K562 (cell line): Measurements from ENCODE around the gene ADGRD1. TPM values are rescaled to one million over a fixed set of nuclear protein-coding genes. Genes with fewer than 3 reads are reported as not detected.

Source experiments
- ATAC-seq: fragments of 200-7000 bp; cut with Tn5 transposase; 3 replicates; pipeline ENCODE4 v1.9.1; 2020; ENCODE audit warnings: moderate library complexity
- BruUV-seq: library from RNA; stranded (reverse); fragments of 400-500 nt; replicated peaks from 2 replicates; lab custom pipeline; 2021; lab: Mats Ljungman, UMichigan
- CTCF ChIA-PET: fragments of 300-600 bp; formaldehyde crosslinking; extraction: SDS; loops from one replicate; lab custom pipeline; 2021; ENCODE audit warnings: low intra/inter-chr PET ratio; lab: Yijun Ruan, JAX
- POLR2A ChIA-PET: fragments of 300-600, 350-650 bp; sonication (Branson Sonifier 250); formaldehyde crosslinking; extraction: SDS; loops from one replicate; lab custom pipeline; 2021; ENCODE audit warnings: antibody characterized with exemption, inconsistent platforms; lab: Yijun Ruan, JAX
- DNase-seq, 4 experiments: peaks; one replicate each; pipeline versions ENCODE4 v3.0.0 to v3.0.0-alpha.2; 2011 to 2018; ENCODE audit warnings: low spot score in 3 of 4, mixed read lengths in 3 of 4; ENCODE audit errors: extremely low read depth in 1 of 4
- FAIRE-seq: peaks from 2 replicates; lab custom pipeline; 2011; peaks lifted over from hg19 to GRCh38; lab: Jason Lieb, UNC
- H2AFZ ChIP-seq: 2 replicates; pipeline ENCODE4 v1.6.0; 2011; ENCODE audit warnings: low read depth, low read length, control low read depth, inconsistent platforms
- H3K27ac ChIP-seq: fragments of 200-600 bp; 3 replicates; pipeline ENCODE4 v1.8.0; 2011; ENCODE audit warnings: low read depth, mild to moderate bottlenecking, control low read depth, inconsistent platforms, low read length, moderate library complexity, mixed read lengths; ENCODE audit errors: extremely low read depth
- H3K27me3 ChIP-seq, 2 experiments: fragments of 300-600 bp in 1 of 2; 2 replicates in 1 of 2; 3 replicates in 1 of 2; pipeline versions ENCODE4 v1.6.0 to v1.8.0; 2011; ENCODE audit warnings: inconsistent platforms in 2 of 2, low read length in 2 of 2, mild to moderate bottlenecking in 1 of 2, mixed read lengths in 1 of 2, moderate library complexity in 1 of 2; ENCODE audit not compliant: control insufficient read depth in 2 of 2, insufficient read depth in 2 of 2
- H3K36me3 ChIP-seq: fragments of 300-600 bp; 3 replicates; pipeline ENCODE4 v1.8.0; 2011; ENCODE audit warnings: mild to moderate bottlenecking, low read length, inconsistent platforms; ENCODE audit not compliant: control insufficient read depth, insufficient read depth
- H3K4me1 ChIP-seq, 2 experiments: fragments of 200-600 bp in 1 of 2; replicated peaks in 1 of 2; 2 replicates in 1 of 2; 3 replicates in 1 of 2; pipeline versions ENCODE4 v1.5.1 to v1.8.0; 2011; ENCODE audit warnings: inconsistent platforms in 2 of 2, low read length in 2 of 2, mild to moderate bottlenecking in 1 of 2, mixed read lengths in 1 of 2, moderate library complexity in 1 of 2; ENCODE audit not compliant: control insufficient read depth in 2 of 2, insufficient read depth in 2 of 2
- H3K4me2 ChIP-seq: 2 replicates; pipeline ENCODE4 v1.6.1; 2011; ENCODE audit warnings: low read length, control low read depth, inconsistent platforms, mixed read lengths; ENCODE audit not compliant: insufficient read depth
- H3K4me3 ChIP-seq: fragments of 200-600 bp; sonication (generic), shearing (Covaris generic); 2 replicates; pipeline ENCODE4 v1.5.1; 2016; ENCODE audit warnings: control low read depth, inconsistent platforms
- H3K79me2 ChIP-seq: fragments of 200-600 bp; 3 replicates; pipeline ENCODE4 v1.8.0; 2011; ENCODE audit warnings: low read length, inconsistent platforms; ENCODE audit not compliant: control insufficient read depth, insufficient read depth
- H3K9ac ChIP-seq, 2 experiments: 2 replicates each; pipeline versions ENCODE4 v1.6.0 to v1.6.1; 2011; ENCODE audit warnings: low read depth in 2 of 2, low read length in 2 of 2, control low read depth in 1 of 2, inconsistent platforms in 1 of 2, mild to moderate bottlenecking in 1 of 2, mixed read lengths in 1 of 2; ENCODE audit not compliant: insufficient read depth in 1 of 2
- H3K9me1 ChIP-seq: one replicate; pipeline ENCODE4 v1.6.0; 2011; ENCODE audit warnings: inconsistent platforms, mild to moderate bottlenecking, low read length, moderate library complexity; ENCODE audit not compliant: control insufficient read depth, insufficient read depth
- H3K9me3 ChIP-seq: replicated peaks from 2 replicates; pipeline ENCODE4 v1.5.1; 2011; ENCODE audit warnings: low read depth, low read length, inconsistent platforms; ENCODE audit not compliant: control insufficient read depth, insufficient read depth
- H4K20me1 ChIP-seq: replicated peaks from 2 replicates; pipeline ENCODE4 v1.6.1; 2011; ENCODE audit warnings: low read length, inconsistent platforms, mixed read lengths; ENCODE audit not compliant: control insufficient read depth, insufficient read depth
- MEIS2 ChIP-seq: fragments of 450-650 bp; IDR thresholded peaks from 2 replicates; pipeline ENCODE4 v1.6.1; 2014; ENCODE audit warnings: mild to moderate bottlenecking; ENCODE audit not compliant: partially characterized antibody
- NR2C2 ChIP-seq, 2 experiments: fragments of 200-800 bp in 1 of 2; sonication (Bioruptor generic) in 1 of 2; sonication (generic) in 1 of 2; formaldehyde crosslinking in 1 of 2; IDR thresholded peaks; 2 replicates each; pipeline versions ENCODE4 v1.6.1 to v1.8.0; 2016 to 2022; ENCODE audit warnings: mild to moderate bottlenecking in 1 of 2, missing compliant biosample characterization in 1 of 2, missing genetic modification characterization in 1 of 2, missing genetic modification reagents in 1 of 2
- SPI1 ChIP-seq: IDR thresholded peaks from 2 replicates; pipeline ENCODE4 v1.6.1; 2011; ENCODE audit warnings: low read depth, low read length, control low read depth, borderline replicate concordance
- STAT5B ChIP-seq: fragments of 250-450 bp; sonication (Bioruptor Pico); IDR thresholded peaks from 2 replicates; pipeline ENCODE4 v1.8.0; 2021; ENCODE audit warnings: mild to moderate bottlenecking, inconsistent platforms
- ZNF282 ChIP-seq: sonication (generic); formaldehyde crosslinking; IDR thresholded peaks from 2 replicates; pipeline ENCODE4 v1.8.1; 2023; ENCODE audit warnings: missing genetic modification reagents
- ZSCAN29 ChIP-seq: fragments of 450-650 bp; IDR thresholded peaks from 2 replicates; pipeline ENCODE4 v1.6.1; 2017
- WGBS: fragments of 100-300 bp; shearing (Covaris generic); methylation state at CpG from one replicate; pipeline ENCODE4 v1.1.6; 2016; ENCODE audit warnings: low coverage, mixed read lengths; ENCODE audit not compliant: insufficient coverage; ENCODE audit errors: missing lambda C conversion rate; 5-methylcytosine and 5-hydroxymethylcytosine counted together
- in situ Hi-C: fragments of 300-500 bp; cut with MboI; formaldehyde crosslinking; loops from 4 replicates; pipeline ENCODE4 v1.15.0; 2018; ENCODE audit warnings: inconsistent platforms, mixed read lengths
- intact Hi-C: fragments of 100-400 bp; cut with micrococcal nuclease; formaldehyde crosslinking; loops from 2 replicates; pipeline ENCODE4 v1.14.2; 2022
- polyA plus RNA-seq, 8 experiments: library from polyadenylated mRNA; depleted of rRNA in 4 of 8; stranded (reverse) in 5 of 8; unstranded in 3 of 8; fragments of >200 nt; fragmentation: Nextera tagmentation in 2 of 8; fragmentation: Illumina TruSeq in 1 of 8; extraction: Ambion mirVana in 2 of 8; extraction: Trizol in 1 of 8; gene quantifications; 2 replicates each; pipeline versions ENCODE4 v1.2.1 to v1.2.3, GENCODE V29; 2011 to 2014; ENCODE audit warnings: inconsistent platforms in 1 of 8, missing spikeins in 1 of 8
- total RNA-seq, 7 experiments: library from RNA; depleted of rRNA in 6 of 7; stranded (reverse); fragments of >200 nt in 6 of 7; fragmentation: Illumina TruSeq in 2 of 7; extraction: Trizol in 2 of 7; gene quantifications; 2 replicates each; pipeline versions ENCODE4 v1.2.1 to v1.2.3, GENCODE V29; 2011 to 2021; ENCODE audit warnings: low replicate concordance in 1 of 7
- TF ChIP-seq, protein P1 (sequence below): fragments of 450-650 bp; IDR thresholded peaks from 2 replicates; pipeline ENCODE4 v1.7.0; 2016; ENCODE audit warnings: borderline replicate concordance
- TF ChIP-seq, protein P2 (sequence below): fragments of 450-650 bp; IDR thresholded peaks from 2 replicates; pipeline ENCODE4 v1.6.1; 2018; ENCODE audit not compliant: partially characterized antibody

Gene ADGRD1
- total and polyA plus RNA-seq, 9 of the 15 experiments (the other 6 are each of a cell fraction or from before 2014, with no cell fraction given), result 1.7 to 11.7 (median 3.3) TPM

DNA sequence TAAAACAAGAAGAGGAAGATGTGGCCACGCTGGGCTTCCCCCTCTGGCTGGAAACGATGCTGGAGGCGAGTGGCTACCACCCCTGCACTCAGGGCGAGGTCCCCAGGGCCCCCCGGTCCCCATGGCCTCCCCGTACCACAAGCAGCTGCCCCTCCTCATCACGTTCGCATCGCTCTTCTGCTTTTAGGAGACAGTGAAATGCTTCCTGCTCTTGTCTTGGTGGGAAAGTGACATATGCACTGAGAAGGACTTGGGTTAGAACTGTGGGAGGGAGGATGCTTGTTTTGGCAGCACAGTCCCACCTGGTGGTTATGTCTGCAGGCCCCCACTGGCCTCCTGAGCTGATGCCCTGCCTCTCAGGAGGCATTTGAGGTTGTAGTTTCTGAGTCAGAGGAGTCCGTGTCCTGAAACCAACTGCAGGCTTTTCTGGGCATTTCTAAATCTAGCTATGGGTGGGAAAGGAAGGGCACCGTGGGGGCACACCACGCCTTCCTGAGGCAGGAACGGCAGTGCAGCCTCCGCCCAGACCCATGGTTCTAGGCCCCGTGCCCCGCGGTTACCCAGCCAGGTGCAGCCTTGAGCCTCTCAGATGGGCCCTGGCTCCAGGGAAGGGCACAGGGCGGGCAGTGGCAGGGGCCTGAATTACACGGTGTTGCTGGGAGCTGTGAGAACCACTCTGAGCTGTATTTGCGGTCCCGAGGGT, 139.3 kb downstream of the ADGRD1 start:
- peaks cover 0 to 9% of the 10 kb centered on the region in 2 experiments; a peak in 2 of 5 replicates for H3K4me1 ChIP-seq
- FAIRE-seq (no peak), DNase-seq (no peak), ATAC-seq (no peak)
- 17% methylated on average over 17 of the region's 21 CpGs for WGBS
- no peaks in the 10 kb centered on the region for H3K36me3 ChIP-seq
- peaks cover 9 to 71% of the 10 kb centered on the region in 2 experiments; a peak in 4 of 5 replicates for H3K27me3 ChIP-seq
- intact Hi-C loops, result no loop called here
- H3K4me2 ChIP-seq, result no peak overlapping the region
- H3K4me3 ChIP-seq, result no peak overlapping the region
- in situ Hi-C loops, result no loop called here
- ChIA-PET CTCF (interaction anchor here (0.6 kb wide), 1 partner anchor 667 kb away, joined by 3 read pairs; no protein-coding TSS in a partner anchor), POLR2A (interaction anchor here (0.5 kb wide), 1 partner anchor 217 kb away, joined by 3 read pairs; no protein-coding TSS in a partner anchor)
- no peak overlapping the region for H2AFZ ChIP-seq
- TF ChIP-seq STAT5B (no peak), ZSCAN29 (no peak)
- H3K27ac ChIP-seq, result no peak overlapping the region
- BruUV-seq, result no TSS peak
- no peaks in the 10 kb centered on the region for H3K9me3 ChIP-seq
- H3K9ac ChIP-seq, result no peak overlapping the region
- H4K20me1 ChIP-seq, result 0 out of 2 replicates have a peak, but pooled peaks cover 14% of the 10 kb centered on the region
- H3K9me1 ChIP-seq, result no peaks in the 10 kb centered on the region
- H3K79me2 ChIP-seq, result no peaks in the 10 kb centered on the region

DNA sequence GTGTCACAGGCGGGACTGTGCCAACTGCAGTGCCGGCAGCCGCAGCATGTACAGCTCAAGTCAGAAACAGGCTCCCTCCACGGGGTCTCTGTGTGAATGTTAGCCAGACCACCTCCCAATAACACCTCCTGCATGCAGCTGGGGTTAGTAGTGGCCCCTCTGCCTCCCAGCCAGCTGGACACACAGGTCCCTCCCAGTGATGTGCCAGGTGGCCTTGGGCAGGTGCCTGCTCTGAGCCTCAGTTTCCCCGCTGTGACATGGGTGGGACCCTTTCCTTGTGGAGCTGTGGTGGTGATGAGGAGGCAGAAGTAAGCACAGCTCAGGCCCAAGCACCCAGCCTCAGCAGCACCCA, 139.9 kb downstream of the ADGRD1 start:
- no peak for FAIRE-seq
- no peak overlapping the region for H2AFZ ChIP-seq
- in situ Hi-C loops (no loop called here), intact Hi-C loops (no loop called here)
- no peak overlapping the region for H3K27ac ChIP-seq
- H3K79me2 ChIP-seq, result no peaks in the 10 kb centered on the region
- H3K36me3 ChIP-seq, result no peaks in the 10 kb centered on the region
- H3K4me1 ChIP-seq, result peaks cover 0 to 8% of the 10 kb centered on the region in 2 experiments; a peak in 2 of 5 replicates
- H3K9me3 ChIP-seq, result no peaks in the 10 kb centered on the region
- WGBS, result 28% methylated on average over 5 of the region's 5 CpGs
- H3K27me3 ChIP-seq, result peaks cover 9 to 68% of the 10 kb centered on the region in 2 experiments; a peak in 4 of 5 replicates
- POLR2A ChIA-PET, result interaction anchor here (0.5 kb wide), 1 partner anchor 218 kb away, joined by 3 read pairs; no protein-coding TSS in a partner anchor
- no peak overlapping the region for H3K9ac ChIP-seq
- no peak overlapping the region for H3K4me2 ChIP-seq
- DNase-seq, result no peak
- H3K4me3 ChIP-seq, result no peak overlapping the region
- H3K9me1 ChIP-seq, result no peaks in the 10 kb centered on the region
- CTCF ChIA-PET, result no interaction called here
- ATAC-seq, result no peak
- BruUV-seq, result no TSS peak
- 0 out of 2 replicates have a peak, but pooled peaks cover 14% of the 10 kb centered on the region for H4K20me1 ChIP-seq
- no peak for TF ChIP-seq SPI1
- TF ChIP-seq ZNF282 (CRISPR knock-in tag), result no peak
- no peak for TF ChIP-seq NR2C2 (CRISPR knock-in tag; IDR thresholded peaks at IDR 0.05)
- no peak for TF ChIP-seq NR2C2 (tag; IDR thresholded peaks at IDR 0.05)
- no peak for TF ChIP-seq MEIS2
- TF ChIP-seq, protein P1, sequence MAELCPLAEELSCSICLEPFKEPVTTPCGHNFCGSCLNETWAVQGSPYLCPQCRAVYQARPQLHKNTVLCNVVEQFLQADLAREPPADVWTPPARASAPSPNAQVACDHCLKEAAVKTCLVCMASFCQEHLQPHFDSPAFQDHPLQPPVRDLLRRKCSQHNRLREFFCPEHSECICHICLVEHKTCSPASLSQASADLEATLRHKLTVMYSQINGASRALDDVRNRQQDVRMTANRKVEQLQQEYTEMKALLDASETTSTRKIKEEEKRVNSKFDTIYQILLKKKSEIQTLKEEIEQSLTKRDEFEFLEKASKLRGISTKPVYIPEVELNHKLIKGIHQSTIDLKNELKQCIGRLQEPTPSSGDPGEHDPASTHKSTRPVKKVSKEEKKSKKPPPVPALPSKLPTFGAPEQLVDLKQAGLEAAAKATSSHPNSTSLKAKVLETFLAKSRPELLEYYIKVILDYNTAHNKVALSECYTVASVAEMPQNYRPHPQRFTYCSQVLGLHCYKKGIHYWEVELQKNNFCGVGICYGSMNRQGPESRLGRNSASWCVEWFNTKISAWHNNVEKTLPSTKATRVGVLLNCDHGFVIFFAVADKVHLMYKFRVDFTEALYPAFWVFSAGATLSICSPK, result no peak
- TF ChIP-seq, protein P2, sequence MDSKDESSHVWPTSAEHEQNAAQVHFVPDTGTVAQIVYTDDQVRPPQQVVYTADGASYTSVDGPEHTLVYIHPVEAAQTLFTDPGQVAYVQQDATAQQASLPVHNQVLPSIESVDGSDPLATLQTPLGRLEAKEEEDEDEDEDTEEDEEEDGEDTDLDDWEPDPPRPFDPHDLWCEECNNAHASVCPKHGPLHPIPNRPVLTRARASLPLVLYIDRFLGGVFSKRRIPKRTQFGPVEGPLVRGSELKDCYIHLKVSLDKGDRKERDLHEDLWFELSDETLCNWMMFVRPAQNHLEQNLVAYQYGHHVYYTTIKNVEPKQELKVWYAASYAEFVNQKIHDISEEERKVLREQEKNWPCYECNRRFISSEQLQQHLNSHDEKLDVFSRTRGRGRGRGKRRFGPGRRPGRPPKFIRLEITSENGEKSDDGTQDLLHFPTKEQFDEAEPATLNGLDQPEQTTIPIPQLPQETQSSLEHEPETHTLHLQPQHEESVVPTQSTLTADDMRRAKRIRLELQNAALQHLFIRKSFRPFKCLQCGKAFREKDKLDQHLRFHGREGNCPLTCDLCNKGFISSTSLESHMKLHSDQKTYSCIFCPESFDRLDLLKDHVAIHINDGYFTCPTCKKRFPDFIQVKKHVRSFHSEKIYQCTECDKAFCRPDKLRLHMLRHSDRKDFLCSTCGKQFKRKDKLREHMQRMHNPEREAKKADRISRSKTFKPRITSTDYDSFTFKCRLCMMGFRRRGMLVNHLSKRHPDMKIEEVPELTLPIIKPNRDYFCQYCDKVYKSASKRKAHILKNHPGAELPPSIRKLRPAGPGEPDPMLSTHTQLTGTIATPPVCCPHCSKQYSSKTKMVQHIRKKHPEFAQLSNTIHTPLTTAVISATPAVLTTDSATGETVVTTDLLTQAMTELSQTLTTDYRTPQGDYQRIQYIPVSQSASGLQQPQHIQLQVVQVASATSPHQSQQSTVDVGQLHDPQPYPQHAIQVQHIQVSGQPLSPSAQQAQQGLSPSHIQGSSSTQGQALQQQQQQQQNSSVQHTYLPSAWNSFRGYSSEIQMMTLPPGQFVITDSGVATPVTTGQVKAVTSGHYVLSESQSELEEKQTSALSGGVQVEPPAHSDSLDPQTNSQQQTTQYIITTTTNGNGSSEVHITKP, result no peak
